Uterus (tissue), 4 donors: ENCODE results near the gene ACSM3. TPM values are rescaled to one million over a fixed set of nuclear protein-coding genes. Genes with fewer than 3 reads are reported as not detected.

Source experiments
- DNase-seq, 2 donors: peaks; one replicate each; pipeline ENCODE4 v3.0.0-alpha.2; 2019 to 2020
- H3K27ac ChIP-seq, 2 donors: fragments of 200-600 bp; sonication (generic); 1 replicate in 1 of 2; 2 replicates in 1 of 2; pipeline ENCODE4 v1.5.1; 2016 to 2018
- H3K27me3 ChIP-seq, 2 donors: fragments of 200-600 bp; sonication (generic); one replicate each; pipeline ENCODE4 v1.5.1; 2018 to 2019; ENCODE audit warnings: control low read depth in 1 of 2
- H3K36me3 ChIP-seq, 2 donors: fragments of 200-600 bp; sonication (generic); one replicate each; pipeline ENCODE4 v1.5.1; 2019; ENCODE audit warnings: control low read depth in 1 of 2
- H3K4me1 ChIP-seq, 2 donors: fragments of 200-600 bp; sonication (generic); one replicate each; pipeline ENCODE4 v1.5.1; 2018 to 2019; ENCODE audit warnings: control low read depth in 1 of 2
- H3K4me3 ChIP-seq, 2 donors: fragments of 200-600 bp; sonication (generic); 1 replicate in 1 of 2; 2 replicates in 1 of 2; pipeline ENCODE4 v1.5.1; 2018 to 2019; ENCODE audit warnings: mild to moderate bottlenecking in 1 of 2
- H3K9me3 ChIP-seq, 2 donors: fragments of 200-600 bp; sonication (generic); one replicate each; pipeline ENCODE4 v1.5.1; 2019; ENCODE audit warnings: control low read depth in 1 of 2
- POLR2A ChIP-seq, 2 donors: fragments of 450-650 bp; IDR thresholded peaks; one replicate each; pipeline ENCODE4 v1.6.1; 2016; ENCODE audit warnings: antibody characterized with exemption in 2 of 2, mild to moderate bottlenecking in 1 of 2, moderate library complexity in 1 of 2
- intact Hi-C: fragments of 100-400 bp; cut with DNase I; formaldehyde crosslinking; loops from one replicate; pipeline ENCODE4 v1.15.1; 2023; ENCODE audit warnings: low total_unique reads
- total RNA-seq, 4 donors: library from RNA; depleted of rRNA in 3 of 4; stranded (reverse); fragments of >200 nt in 3 of 4; gene quantifications; one replicate each; pipeline versions ENCODE4 v1.1.0 to v1.2.4, GENCODE V29; 2014 to 2023
- TF ChIP-seq, protein P1 (sequence below), 4 experiments: fragments of 200-600 bp in 2 of 4; fragments of 450-650 bp in 2 of 4; sonication (generic) in 2 of 4; IDR thresholded peaks; one replicate each; pipeline ENCODE4 v1.5.1; 2016 to 2019; ENCODE audit warnings: antibody characterized with exemption in 4 of 4, mild to moderate bottlenecking in 2 of 4, moderate library complexity in 1 of 4
- donor health status: DM: yes; HTN: yes; CAD: no.

Gene ACSM3
- total RNA-seq, 4 donors from 2014 or later = 18.7 to 365 (median 175) TPM

GRCh38 chr16:20806168-20807050, 42.6 kb downstream of the ACSM3 start, which contains the start of the genes ERI2 and REXO5:
Gene ERI2, minus strand, starts transcription at chr16:20806472. Its CDS starts 42 bp downstream, at chr16:20806430.
Gene REXO5, plus strand, starts transcription at chr16:20806527. Its CDS starts 427 bp downstream, at chr16:20806954.
- TF ChIP-seq, protein P1, sequence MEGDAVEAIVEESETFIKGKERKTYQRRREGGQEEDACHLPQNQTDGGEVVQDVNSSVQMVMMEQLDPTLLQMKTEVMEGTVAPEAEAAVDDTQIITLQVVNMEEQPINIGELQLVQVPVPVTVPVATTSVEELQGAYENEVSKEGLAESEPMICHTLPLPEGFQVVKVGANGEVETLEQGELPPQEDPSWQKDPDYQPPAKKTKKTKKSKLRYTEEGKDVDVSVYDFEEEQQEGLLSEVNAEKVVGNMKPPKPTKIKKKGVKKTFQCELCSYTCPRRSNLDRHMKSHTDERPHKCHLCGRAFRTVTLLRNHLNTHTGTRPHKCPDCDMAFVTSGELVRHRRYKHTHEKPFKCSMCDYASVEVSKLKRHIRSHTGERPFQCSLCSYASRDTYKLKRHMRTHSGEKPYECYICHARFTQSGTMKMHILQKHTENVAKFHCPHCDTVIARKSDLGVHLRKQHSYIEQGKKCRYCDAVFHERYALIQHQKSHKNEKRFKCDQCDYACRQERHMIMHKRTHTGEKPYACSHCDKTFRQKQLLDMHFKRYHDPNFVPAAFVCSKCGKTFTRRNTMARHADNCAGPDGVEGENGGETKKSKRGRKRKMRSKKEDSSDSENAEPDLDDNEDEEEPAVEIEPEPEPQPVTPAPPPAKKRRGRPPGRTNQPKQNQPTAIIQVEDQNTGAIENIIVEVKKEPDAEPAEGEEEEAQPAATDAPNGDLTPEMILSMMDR (IDR thresholded peaks at IDR 0.05) = peak in 3 of 4 experiments; percentile 18 to 39 (median 29)
- peak in 1 of 2 donors; percentile 41 for TF ChIP-seq POLR2A (IDR thresholded peaks at IDR 0.05)
- H3K9me3 ChIP-seq = no peaks in the 10 kb centered on the region
- intact Hi-C loops = no loop called here
- H3K4me1 ChIP-seq = no peaks in the 10 kb centered on the region
- no peaks in the 10 kb centered on the region for H3K36me3 ChIP-seq
- no peaks in the 10 kb centered on the region for H3K27me3 ChIP-seq
- H3K4me3 ChIP-seq = peak within 1 kb of the TSS; percentile 73 to 79
- H3K27ac ChIP-seq = peak within 1 kb of the TSS; percentile 90 to 95
- DNase-seq = peak; percentile 87 to 88

DNA sequence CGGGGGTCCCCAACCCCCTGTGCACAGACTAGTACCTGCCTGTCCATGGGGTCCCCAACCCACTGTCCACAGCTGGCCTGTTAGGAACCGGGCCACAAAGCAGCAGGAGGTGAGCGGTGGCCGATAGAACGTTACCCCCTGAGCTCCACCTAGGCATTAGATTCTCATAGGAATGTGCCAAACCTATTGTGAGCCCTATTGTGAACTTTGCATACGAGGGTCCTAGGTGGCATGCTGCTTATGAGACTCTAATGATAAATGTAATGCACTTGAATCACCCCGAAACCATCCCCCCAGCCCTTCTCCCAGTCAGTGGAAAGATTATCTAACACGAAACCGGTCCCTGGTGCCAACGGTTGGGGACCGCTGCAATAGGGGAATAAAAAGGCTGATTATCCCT, 44.0 kb downstream of the ACSM3 start:
- intact Hi-C loops = no loop called here
- no peaks in the 10 kb centered on the region for H3K27me3 ChIP-seq

DNA sequence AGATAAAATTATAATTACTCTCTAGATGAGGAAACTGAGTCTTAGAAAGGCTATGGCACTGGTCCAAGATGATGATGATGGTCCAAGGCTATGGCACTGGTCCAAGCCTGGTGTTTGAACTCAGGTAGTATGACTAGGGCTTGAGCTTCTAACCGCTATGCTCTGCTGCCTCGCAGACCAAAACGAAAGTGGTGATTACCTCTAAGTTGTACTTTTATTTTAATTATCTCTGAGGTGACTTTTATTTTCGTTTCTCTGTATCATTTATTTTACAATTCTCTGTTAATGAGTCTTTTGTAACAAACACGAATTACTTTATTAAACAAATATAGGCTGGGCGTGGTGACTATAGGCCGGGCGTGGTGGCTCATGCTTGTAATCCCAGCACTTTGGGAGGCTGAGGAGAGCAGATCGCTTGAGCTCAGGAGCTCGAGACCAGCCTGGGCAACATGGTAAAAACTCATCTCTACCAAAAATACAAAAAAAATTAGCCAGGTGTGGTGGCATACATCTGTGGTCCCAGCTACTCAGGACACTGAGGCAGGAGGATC, 48.1 kb downstream of the ACSM3 start:
- intact Hi-C loops = no loop called here
- Histone ChIP-seq H3K27me3 (no peaks in the 10 kb centered on the region), H3K4me1 (no peaks in the 10 kb centered on the region), H3K36me3 (no peaks in the 10 kb centered on the region), H3K4me3 (no peak overlapping the region), H3K9me3 (no peaks in the 10 kb centered on the region), H3K27ac (no peak overlapping the region)
- TF ChIP-seq, protein P1 (IDR thresholded peaks at IDR 0.05) = no peak
- TF ChIP-seq POLR2A (IDR thresholded peaks at IDR 0.05) = no peak
- DNase-seq = no peak

More for the DNA sequence above, 44.0 kb downstream of the ACSM3 start:
- DNase-seq = no peak
- H3K4me1 ChIP-seq = no peaks in the 10 kb centered on the region
- no peak overlapping the region for H3K27ac ChIP-seq
- TF ChIP-seq POLR2A (IDR thresholded peaks at IDR 0.05) = no peak
- TF ChIP-seq, protein P1 (IDR thresholded peaks at IDR 0.05) = no peak
- no peaks in the 10 kb centered on the region for H3K9me3 ChIP-seq
- H3K4me3 ChIP-seq = no peak overlapping the region
- no peaks in the 10 kb centered on the region for H3K36me3 ChIP-seq

DNA sequence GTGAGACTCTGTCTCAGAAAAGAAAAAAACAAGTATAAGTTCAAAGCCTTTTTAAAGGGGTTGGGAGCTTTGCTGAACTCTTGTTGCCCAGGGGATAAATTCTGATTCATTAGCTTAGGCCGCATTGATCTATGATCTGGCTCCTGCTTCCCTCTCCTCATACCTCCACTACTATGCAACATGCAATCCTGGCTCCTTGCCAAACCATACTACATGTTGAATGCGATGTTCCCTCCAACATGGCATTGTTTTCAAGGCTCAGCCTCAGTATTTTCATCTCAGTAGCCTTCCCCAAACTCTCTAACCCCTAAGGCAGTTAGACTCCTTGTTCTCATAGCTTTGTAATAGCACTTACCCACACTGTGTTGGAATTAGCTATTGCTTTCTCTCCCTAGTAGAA, 48.7 kb downstream of the ACSM3 start:
- Histone ChIP-seq H3K4me3 (no peak overlapping the region), H3K36me3 (no peaks in the 10 kb centered on the region), H3K27me3 (no peaks in the 10 kb centered on the region), H3K4me1 (no peaks in the 10 kb centered on the region), H3K27ac (no peak overlapping the region), H3K9me3 (no peaks in the 10 kb centered on the region)
- DNase-seq = no peak
- intact Hi-C loops = no loop called here
- no peak for TF ChIP-seq POLR2A (IDR thresholded peaks at IDR 0.05)
- TF ChIP-seq, protein P1 (IDR thresholded peaks at IDR 0.05) = no peak

- H3K36me3 ChIP-seq = no peaks in the 10 kb centered on the region
- no peak overlapping the region for H3K27ac ChIP-seq
- H3K9me3 ChIP-seq = no peaks in the 10 kb centered on the region
- intact Hi-C loops = no loop called here
- no peak for DNase-seq
- H3K4me3 ChIP-seq = no peak overlapping the region
- TF ChIP-seq POLR2A (IDR thresholded peaks at IDR 0.05) = no peak
- TF ChIP-seq, protein P1 (IDR thresholded peaks at IDR 0.05) = no peak
- H3K4me1 ChIP-seq = no peaks in the 10 kb centered on the region
- no peaks in the 10 kb centered on the region for H3K27me3 ChIP-seq
Measured at GRCh38 chr16:20814784-20815183, 51.0 kb downstream of the ACSM3 start.
